Activated CD8-positive, alpha-beta memory T cell treated with anti-CD3 and anti-CD28 coated beads, Interleukin-2, amount 50 U/mL, for 4 hours (primary cell): ENCODE data around the gene HMGB4.

Experiments
- DNase-seq: peaks from one replicate; pipeline ENCODE4 v3.0.0-alpha.2; 2020

HMGB4 gene

DNA sequence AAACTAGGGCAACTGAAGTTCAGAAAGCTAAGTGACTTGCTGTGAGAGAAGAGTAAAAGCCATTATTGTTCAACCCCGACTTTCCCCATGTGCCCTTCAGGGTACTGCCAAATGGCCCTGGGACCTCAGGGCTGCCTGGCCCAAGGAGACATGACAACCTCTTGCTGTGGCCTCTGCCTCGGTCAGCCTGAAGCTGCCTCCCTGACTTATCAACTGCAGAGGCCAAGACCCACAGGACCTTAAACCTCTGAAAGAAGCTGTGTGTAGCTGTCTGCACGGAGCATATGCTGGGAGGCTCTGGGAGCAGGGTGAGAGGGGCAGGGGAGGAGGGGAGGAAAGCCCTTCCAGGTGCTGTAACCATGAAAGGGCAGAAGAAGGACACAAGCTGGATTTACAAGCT is 35.9 kb downstream of the HMGB4 start:
- DNase-seq: no peak

DNA sequence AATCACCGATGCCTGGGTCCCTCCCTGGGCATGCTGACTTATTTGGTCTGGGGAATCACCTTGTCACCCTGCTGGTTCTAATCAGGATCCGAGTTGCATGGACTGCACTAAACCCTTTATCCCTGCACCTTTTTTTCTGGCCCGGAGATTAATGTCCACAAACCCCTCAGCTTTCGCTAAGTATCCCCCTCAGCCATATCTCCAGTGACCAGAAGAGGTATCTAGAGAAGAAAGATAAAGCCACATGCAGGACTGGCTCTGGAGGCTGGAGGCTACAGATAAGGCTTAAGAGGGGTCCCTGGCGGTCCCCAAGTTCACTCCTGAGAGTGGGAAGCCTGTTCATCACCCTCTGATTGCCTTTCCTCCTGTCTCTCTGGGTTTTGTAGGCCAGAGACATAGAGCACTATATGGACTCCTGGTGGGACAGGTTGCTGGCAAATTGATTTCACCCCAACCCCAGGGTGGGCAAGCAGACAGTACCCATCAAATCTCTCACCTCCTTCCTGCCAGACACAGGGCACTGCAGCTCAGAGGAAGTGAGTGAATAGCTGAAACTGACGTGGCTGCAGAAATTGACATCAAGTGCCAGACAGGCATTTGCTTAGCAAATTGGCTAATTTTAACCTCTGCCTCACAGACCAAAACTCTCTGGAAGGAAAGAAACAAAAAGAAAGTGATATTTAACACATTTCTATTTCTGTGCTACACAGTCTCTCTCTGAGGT is 38.8 kb downstream of the HMGB4 start:
- no peak for DNase-seq

- no peak for DNase-seq
Measured at GRCh38 chr1:33903210-33903589, 39.3 kb downstream of the HMGB4 start.

GRCh38 chr1:33905241-33905640 is 41.4 kb downstream of the HMGB4 start:
- no peak for DNase-seq

- DNase-seq: no peak
Measured at GRCh38 chr1:33906156-33906555, 42.3 kb downstream of the HMGB4 start.

GRCh38 chr1:33908324-33908956 is 44.6 kb downstream of the HMGB4 start:
- DNase-seq: no peak
